OCI-LY3 (cell line): ENCODE data around the gene ADGRA3.

Experiments used
- H2AFZ ChIP-seq: fragments of 200-600, 300-600 bp; shearing (Covaris generic); 2 replicates; pipeline ENCODE4 v1.6.0; 2014; ENCODE audit warnings: antibody characterized with exemption, low read depth, low read length
- H3K27ac ChIP-seq: fragments of 200-600, 300-600 bp; sonication (generic); 2 replicates; pipeline ENCODE4 v1.5.1; 2014; ENCODE audit warnings: mild to moderate bottlenecking, low read length, moderate library complexity, mixed read lengths
- H3K27me3 ChIP-seq: fragments of 200-600, 300-600 bp; sonication (generic); 2 replicates; pipeline ENCODE4 v1.6.1; 2014; ENCODE audit warnings: low read depth, low read length, mixed read lengths
- H3K36me3 ChIP-seq: fragments of 200-600, 300-600 bp; sonication (generic); replicated peaks from 2 replicates; pipeline ENCODE3; 2014; ENCODE audit warnings: low read depth, low read length, mixed read lengths
- H3K4me1 ChIP-seq: fragments of 300-600, 200-600 bp; sonication (generic); 2 replicates; pipeline ENCODE4 v1.6.1; 2014; ENCODE audit warnings: low read length, mixed read lengths
- H3K4me2 ChIP-seq: fragments of 200-600, 300-600 bp; sonication (generic); 2 replicates; pipeline ENCODE4 v1.6.1; 2014; ENCODE audit warnings: low read length, mixed read lengths
- H3K4me3 ChIP-seq: fragments of 300-600, 200-600 bp; sonication (generic); 2 replicates; pipeline ENCODE4 v1.5.1; 2014; ENCODE audit warnings: antibody characterized with exemption, mild to moderate bottlenecking, low read length, moderate library complexity
- H3K79me2 ChIP-seq: fragments of 300-600, 200-600 bp; shearing (Covaris generic); 2 replicates; pipeline ENCODE4 v1.6.1; 2014; ENCODE audit warnings: mild to moderate bottlenecking, low read length, mixed read lengths
- H3K9ac ChIP-seq: fragments of 300-600, 200-600 bp; shearing (Covaris generic); 2 replicates; pipeline ENCODE4 v1.6.0; 2014; ENCODE audit warnings: mild to moderate bottlenecking, low read length, moderate library complexity
- H3K9me3 ChIP-seq: fragments of 200-600, 300-600 bp; shearing (Covaris generic); 2 replicates; pipeline ENCODE4 v1.6.1; 2014; ENCODE audit warnings: low read length, mixed read lengths; ENCODE audit not compliant: insufficient read depth
- H4K20me1 ChIP-seq: fragments of 200-600, 300-600 bp; sonication (generic); 2 replicates; pipeline ENCODE4 v1.6.1; 2016; ENCODE audit warnings: low read length, mixed read lengths; ENCODE audit not compliant: insufficient read depth
- CTCF ChIP-seq: fragments of 200-600, 300-600 bp; sonication (generic); IDR thresholded peaks from 2 replicates; pipeline ENCODE4 v1.5.1; 2014; ENCODE audit warnings: antibody characterized with exemption, low read length, low read depth
- EZH2phosphoT487 ChIP-seq: fragments of 200-600 bp; shearing (Covaris generic); IDR thresholded peaks from 2 replicates; pipeline ENCODE4 v1.6.1; 2018; ENCODE audit warnings: antibody characterized with exemption, mixed run types, low read depth

ADGRA3 gene

GRCh38 chr4:22417408-22417807 is 98.5 kb downstream of the ADGRA3 start:
- no peaks in the 10 kb centered on the region for H3K4me1 ChIP-seq
- H3K4me2 ChIP-seq: no peak overlapping the region
- no peak for TF ChIP-seq CTCF
- TF ChIP-seq EZH2phosphoT487: no peak
- no peaks in the 10 kb centered on the region for H3K9me3 ChIP-seq
- H2AFZ ChIP-seq: no peak overlapping the region
- no peak overlapping the region for H3K27ac ChIP-seq
- no peaks in the 10 kb centered on the region for H4K20me1 ChIP-seq
- no peaks in the 10 kb centered on the region for H3K27me3 ChIP-seq
- no peaks in the 10 kb centered on the region for H3K36me3 ChIP-seq
- no peak overlapping the region for H3K9ac ChIP-seq
- no peaks in the 10 kb centered on the region for H3K79me2 ChIP-seq
- no peak overlapping the region for H3K4me3 ChIP-seq

GRCh38 chr4:22416403-22416802 is 99.5 kb downstream of the ADGRA3 start:
- Histone ChIP-seq H2AFZ (no peak overlapping the region), H3K9ac (no peak overlapping the region), H3K4me2 (no peak overlapping the region), H4K20me1 (no peaks in the 10 kb centered on the region), H3K9me3 (no peaks in the 10 kb centered on the region), H3K4me3 (no peak overlapping the region), H3K79me2 (no peaks in the 10 kb centered on the region), H3K27me3 (no peaks in the 10 kb centered on the region), H3K4me1 (no peaks in the 10 kb centered on the region), H3K36me3 (no peaks in the 10 kb centered on the region), H3K27ac (no peak overlapping the region)
- TF ChIP-seq CTCF (no peak), EZH2phosphoT487 (no peak)

- H3K79me2 ChIP-seq: no peaks in the 10 kb centered on the region
- H3K27ac ChIP-seq: no peak overlapping the region
- no peaks in the 10 kb centered on the region for H3K4me1 ChIP-seq
- no peaks in the 10 kb centered on the region for H4K20me1 ChIP-seq
- TF ChIP-seq CTCF (no peak), EZH2phosphoT487 (no peak)
- H3K4me2 ChIP-seq: no peak overlapping the region
- no peak overlapping the region for H2AFZ ChIP-seq
- H3K4me3 ChIP-seq: no peak overlapping the region
- no peaks in the 10 kb centered on the region for H3K27me3 ChIP-seq
- H3K36me3 ChIP-seq: no peaks in the 10 kb centered on the region
- no peak overlapping the region for H3K9ac ChIP-seq
- H3K9me3 ChIP-seq: no peaks in the 10 kb centered on the region
Measured at GRCh38 chr4:22414833-22415232, 101.0 kb downstream of the ADGRA3 start.

GRCh38 chr4:22413471-22413870 is 102.4 kb downstream of the ADGRA3 start:
- TF ChIP-seq EZH2phosphoT487 (no peak), CTCF (no peak)

More at GRCh38 chr4:22413471-22413870, 102.4 kb downstream of the ADGRA3 start:
- Histone ChIP-seq H3K36me3 (no peaks in the 10 kb centered on the region), H2AFZ (no peak overlapping the region), H3K4me2 (no peak overlapping the region), H3K79me2 (no peaks in the 10 kb centered on the region), H3K4me1 (no peaks in the 10 kb centered on the region), H4K20me1 (no peaks in the 10 kb centered on the region), H3K4me3 (no peak overlapping the region), H3K9ac (no peak overlapping the region), H3K27ac (no peak overlapping the region), H3K27me3 (no peaks in the 10 kb centered on the region), H3K9me3 (no peaks in the 10 kb centered on the region)
